CD4-positive, alpha-beta T cell (primary cell): ENCODE data around the gene DOCK4. TPM values are rescaled to one million over a fixed set of nuclear protein-coding genes. Genes with fewer than 3 reads are reported as not detected.

ENCODE experiments used
- ATAC-seq: fragments of 200-7000 bp; cut with Tn5 transposase; one replicate; pipeline ENCODE4 v1.10.0; 2022; ENCODE audit warnings: mild to moderate bottlenecking; ENCODE audit not compliant: poor library complexity
- CTCF ChIA-PET: fragments of 350-600 bp; sonication (Branson Sonifier 250); formaldehyde crosslinking; loops from one replicate; lab custom pipeline; 2021; ENCODE audit warnings: antibody characterized with exemption, inconsistent platforms; lab: Charles Lee
- POLR2A ChIA-PET: fragments of 350-600 bp; sonication (Branson Sonifier 250); formaldehyde crosslinking; loops from one replicate; lab custom pipeline; 2021; ENCODE audit warnings: antibody characterized with exemption, inconsistent platforms; lab: Charles Lee
- DNase-seq, 14 experiments: peaks; one replicate each; pipeline ENCODE4 v3.0.0-alpha.2; 2013 to 2020; ENCODE audit warnings: mixed read lengths in 2 of 14
- H3K27ac ChIP-seq, 2 donors: one replicate each; pipeline versions ENCODE4 v1.5.1 to v1.7.0; 2013; ENCODE audit warnings: low read length in 2 of 2, low read depth in 1 of 2, mild to moderate bottlenecking in 1 of 2
- H3K27me3 ChIP-seq, 2 experiments: 1 replicate in 1 of 2; 2 replicates in 1 of 2; pipeline versions ENCODE4 v1.6.1 to v1.7.0; 2013; ENCODE audit warnings: low read length in 2 of 2, control low read depth in 1 of 2, mild to moderate bottlenecking in 1 of 2, moderate library complexity in 1 of 2; ENCODE audit not compliant: insufficient read depth in 2 of 2, control insufficient read depth in 1 of 2
- H3K36me3 ChIP-seq: one replicate; pipeline ENCODE4 v1.6.1; 2013; ENCODE audit warnings: low read length, control low read depth; ENCODE audit not compliant: insufficient read depth
- H3K4me1 ChIP-seq: one replicate; pipeline ENCODE4 v1.6.1; 2013; ENCODE audit warnings: low read length, control low read depth; ENCODE audit not compliant: insufficient read depth
- H3K4me3 ChIP-seq: one replicate; pipeline ENCODE4 v1.5.1; 2013; ENCODE audit warnings: mild to moderate bottlenecking, low read length, moderate library complexity
- H3K9me3 ChIP-seq, 2 experiments: 1 replicate in 1 of 2; 2 replicates in 1 of 2; pipeline versions ENCODE4 v1.6.1 to v1.7.0; 2013; ENCODE audit warnings: low read length in 2 of 2, mild to moderate bottlenecking in 2 of 2, control low read depth in 1 of 2, moderate library complexity in 1 of 2; ENCODE audit not compliant: control insufficient read depth in 1 of 2, insufficient read depth in 1 of 2
- H3K27ac Mint-ChIP-seq: one replicate; pipeline ENCODE4 v1.8.0; 2020; ENCODE audit warnings: mixed read lengths
- H3K27me3 Mint-ChIP-seq: one replicate; pipeline ENCODE4 v1.8.0; 2021; ENCODE audit warnings: mixed read lengths
- H3K36me3 Mint-ChIP-seq: one replicate; pipeline ENCODE4 v1.8.0; 2021; ENCODE audit warnings: low read depth, mixed read lengths
- H3K4me1 Mint-ChIP-seq: one replicate; pipeline ENCODE4 v1.8.0; 2021; ENCODE audit warnings: low read depth, mixed read lengths
- H3K4me3 Mint-ChIP-seq: one replicate; pipeline ENCODE4 v1.8.0; 2020; ENCODE audit warnings: mild to moderate bottlenecking, mixed read lengths
- H3K9me3 Mint-ChIP-seq: one replicate; pipeline ENCODE4 v1.8.0; 2020; ENCODE audit warnings: mixed read lengths
- CTCF ChIP-seq: fragments of 200-600 bp; IDR thresholded peaks from one replicate; pipeline ENCODE4 v1.8.0; 2022; ENCODE audit warnings: antibody characterized with exemption, mild to moderate bottlenecking
- intact Hi-C, 2 experiments: fragments of 100-400 bp; cut with DNase I in 1 of 2; cut with micrococcal nuclease in 1 of 2; formaldehyde crosslinking; loops; one replicate each; pipeline versions ENCODE4 v1.15.1 to v1.9.0; 2023 to 2025; cut with DNase I, micrococcal nuclease
- total RNA-seq, 174 experiments: library from RNA in 2 of 174; stranded (reverse) in 2 of 174; gene quantifications; one replicate each; pipeline ENCODE4 v1.2.3 and lab custom pipeline; 2021 to 2026

Gene DOCK4
- total RNA-seq, 2 experiments from 2014 or later, result 0.31 to 0.38 TPM

- Mint-ChIP-seq H3K4me3 (no peak overlapping the region), H3K27me3 (peaks cover 14% of the 10 kb centered on the region), H3K4me1 (no peaks in the 10 kb centered on the region), H3K36me3 (no peaks in the 10 kb centered on the region), H3K27ac (no peak overlapping the region), H3K9me3 (no peaks in the 10 kb centered on the region)
- Histone ChIP-seq H3K27me3 (no peaks in the 10 kb centered on the region), H3K36me3 (no peaks in the 10 kb centered on the region), H3K4me3 (no peak overlapping the region), H3K9me3 (peaks cover 0 to 5% of the 10 kb centered on the region in 2 experiments), H3K4me1 (no peaks in the 10 kb centered on the region), H3K27ac (no peak overlapping the region)
- intact Hi-C loops, result loop anchor here in 1 of 2 experiments (5.0 to 10.0 kb wide), 4 partner anchors 248 to 1638 kb away; no protein-coding TSS in a partner anchor
- POLR2A ChIA-PET, result no interaction called here
- CTCF ChIA-PET, result no interaction called here
- no peak for TF ChIP-seq CTCF
- DNase-seq (no peak), ATAC-seq (no peak)
Observed at GRCh38 chr7:111732923-111733322, 473.3 kb downstream of the DOCK4 start.

DNA sequence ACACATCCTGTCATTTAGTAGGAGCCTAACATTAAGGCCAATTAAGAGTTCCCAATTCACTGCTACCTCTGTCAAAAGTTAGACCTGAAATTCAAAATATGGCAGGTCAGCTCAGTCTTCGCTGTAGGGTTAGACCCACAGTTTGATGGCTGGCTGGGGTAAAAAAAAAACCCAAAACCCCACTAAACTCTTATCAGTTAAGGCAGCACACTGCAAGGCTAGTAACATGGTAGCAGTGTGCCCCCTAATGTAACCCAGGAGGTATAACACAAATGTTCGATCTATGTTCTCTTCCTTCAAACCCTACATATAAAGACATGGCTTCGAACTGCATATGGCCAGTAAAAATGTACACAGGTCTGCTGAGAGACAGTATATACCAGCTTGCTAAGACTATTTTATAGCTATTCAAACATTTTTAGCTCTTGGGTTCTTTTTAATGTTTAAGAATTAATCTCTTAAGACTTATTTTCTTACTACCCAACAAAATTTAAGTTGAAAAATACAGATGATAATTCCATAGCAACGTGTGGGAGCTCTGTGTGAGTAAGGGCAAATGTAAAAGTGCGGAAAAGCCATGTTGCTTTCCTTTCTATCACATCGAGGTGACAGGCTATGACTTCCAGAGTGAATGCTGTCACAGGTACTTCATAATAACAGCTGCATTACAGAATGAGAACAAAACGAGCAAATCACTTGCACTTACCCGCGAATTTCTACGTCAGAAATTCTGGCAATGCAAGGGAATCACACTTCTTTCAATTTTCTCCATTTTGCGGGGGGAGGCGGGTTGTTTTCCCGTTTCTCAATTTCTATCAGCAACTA is 475.5 kb downstream of the DOCK4 start:
- H3K27me3 Mint-ChIP-seq, result peaks cover 6% of the 10 kb centered on the region
- no peak overlapping the region for H3K27ac Mint-ChIP-seq
- no peaks in the 10 kb centered on the region for H3K36me3 ChIP-seq
- POLR2A ChIA-PET, result no interaction called here
- no peak overlapping the region for H3K4me3 ChIP-seq
- no peaks in the 10 kb centered on the region for H3K4me1 Mint-ChIP-seq
- H3K9me3 Mint-ChIP-seq, result no peaks in the 10 kb centered on the region
- H3K4me3 Mint-ChIP-seq, result no peak overlapping the region
- H3K27ac ChIP-seq, result no peak overlapping the region
- no peak for TF ChIP-seq CTCF
- CTCF ChIA-PET, result interaction anchor here (0.7 kb wide), 1 partner anchor 8 kb away, joined by 3 read pairs; no protein-coding TSS in a partner anchor
- H3K27me3 ChIP-seq, result no peaks in the 10 kb centered on the region
- peaks cover 0 to 5% of the 10 kb centered on the region in 2 experiments for H3K9me3 ChIP-seq
- no peaks in the 10 kb centered on the region for H3K4me1 ChIP-seq
- intact Hi-C loops, result loop anchor here in 1 of 2 experiments (5.0 to 10.0 kb wide), 4 partner anchors 246 to 1636 kb away; no protein-coding TSS in a partner anchor
- no peaks in the 10 kb centered on the region for H3K36me3 Mint-ChIP-seq
- DNase-seq (peak in 1 of 14 experiments; percentile 9), ATAC-seq (no peak)

GRCh38 chr7:111730057-111730456 is 476.1 kb downstream of the DOCK4 start:
- Mint-ChIP-seq H3K4me1 (no peaks in the 10 kb centered on the region), H3K9me3 (no peaks in the 10 kb centered on the region), H3K27me3 (peaks cover 7% of the 10 kb centered on the region), H3K27ac (no peak overlapping the region), H3K4me3 (no peak overlapping the region), H3K36me3 (no peaks in the 10 kb centered on the region)
- peaks cover 0 to 5% of the 10 kb centered on the region in 2 experiments for H3K9me3 ChIP-seq
- no peaks in the 10 kb centered on the region for H3K27me3 ChIP-seq
- H3K27ac ChIP-seq, result no peak overlapping the region
- ATAC-seq (no peak), DNase-seq (no peak)
- no peak for TF ChIP-seq CTCF
- CTCF ChIA-PET, result no interaction called here
- intact Hi-C loops, result loop anchor here in 1 of 2 experiments (5.0 to 10.0 kb wide), 4 partner anchors 245 to 1635 kb away; no protein-coding TSS in a partner anchor
- H3K4me1 ChIP-seq, result no peaks in the 10 kb centered on the region
- POLR2A ChIA-PET, result no interaction called here
- no peaks in the 10 kb centered on the region for H3K36me3 ChIP-seq
- H3K4me3 ChIP-seq, result no peak overlapping the region
